Stimulated activated naive CD4-positive, alpha-beta T cell (primary cell): ENCODE results near the gene MIB1.

ENCODE experiments used
- DNase-seq, 6 experiments: peaks; one replicate each; lab custom pipeline; 2025; lab: John Stamatoyannopoulos, UW

Gene MIB1

GRCh38 chr18:21815101-21815500 lies 74.5 kb downstream of the MIB1 start:
- DNase-seq, result no peak

DNA sequence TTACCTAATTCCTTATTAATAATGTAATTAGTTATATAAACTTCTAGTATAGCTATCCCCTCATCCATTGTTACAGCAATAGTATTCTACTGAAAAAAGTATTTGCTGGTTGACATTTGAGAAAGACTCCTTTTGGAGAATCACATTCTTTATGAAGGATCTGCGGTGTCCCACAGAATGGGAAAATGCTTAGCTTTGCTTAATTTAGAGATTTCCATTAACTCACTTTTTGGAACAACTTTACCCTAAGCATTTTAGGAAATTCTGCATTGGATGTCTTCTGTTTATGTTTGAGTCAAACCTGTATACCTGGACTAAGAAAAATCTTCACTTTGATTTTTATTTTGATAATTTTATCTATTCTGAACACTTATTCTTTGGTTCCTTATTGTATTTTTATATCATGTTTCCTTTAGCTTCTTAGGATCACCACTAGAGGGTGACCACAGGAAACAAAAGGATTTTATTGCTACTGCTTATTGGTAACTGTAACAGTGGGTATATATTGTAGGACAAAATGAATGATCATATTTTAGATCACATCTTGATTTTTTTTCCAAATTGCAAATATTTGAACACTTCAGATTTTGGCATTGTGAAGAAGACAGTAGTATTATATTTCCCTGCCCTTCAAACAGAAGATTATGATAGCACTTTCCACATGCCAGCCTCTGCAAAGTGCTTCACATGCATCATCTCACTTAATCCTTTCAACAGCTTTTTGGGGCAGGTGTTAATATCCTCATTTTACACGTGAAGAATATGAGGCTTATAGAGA lies 79.6 kb downstream of the MIB1 start:
- DNase-seq, result no peak

DNA sequence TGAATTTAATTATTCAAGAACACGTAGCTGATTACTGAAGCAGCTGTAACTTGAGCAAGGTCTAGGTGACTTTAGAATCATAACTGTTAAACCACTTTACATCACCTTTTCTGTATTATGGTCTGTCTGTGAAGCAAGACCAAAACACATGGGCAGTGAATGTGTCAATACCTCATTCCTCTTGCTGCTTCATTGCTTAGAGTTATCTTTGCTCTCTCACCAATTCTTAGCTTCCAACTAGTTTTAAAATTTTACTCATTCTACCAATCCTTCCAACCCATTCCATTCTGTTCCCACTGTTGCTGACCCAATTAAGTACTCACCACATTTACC lies 80.2 kb downstream of the MIB1 start:
- DNase-seq, result no peak

DNA sequence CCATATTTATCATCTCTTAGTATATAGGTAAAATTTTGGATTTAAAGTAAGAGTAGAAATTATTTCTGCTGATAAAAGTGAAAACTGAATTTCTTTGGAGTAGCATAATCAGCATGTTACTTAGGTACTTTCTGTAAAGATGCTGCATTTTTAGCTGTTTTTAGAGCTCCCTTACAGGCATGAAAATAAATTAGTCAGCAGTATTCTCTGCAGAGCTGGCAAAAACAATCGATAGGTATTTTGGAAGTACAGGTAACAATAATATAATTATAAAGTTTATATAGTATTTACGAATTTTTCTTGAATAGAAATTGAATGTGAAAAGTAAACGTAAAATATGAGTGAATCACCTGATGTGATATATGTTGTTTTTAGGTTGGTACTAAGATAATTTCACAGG lies 83.3 kb downstream of the MIB1 start:
- no peak for DNase-seq

DNA sequence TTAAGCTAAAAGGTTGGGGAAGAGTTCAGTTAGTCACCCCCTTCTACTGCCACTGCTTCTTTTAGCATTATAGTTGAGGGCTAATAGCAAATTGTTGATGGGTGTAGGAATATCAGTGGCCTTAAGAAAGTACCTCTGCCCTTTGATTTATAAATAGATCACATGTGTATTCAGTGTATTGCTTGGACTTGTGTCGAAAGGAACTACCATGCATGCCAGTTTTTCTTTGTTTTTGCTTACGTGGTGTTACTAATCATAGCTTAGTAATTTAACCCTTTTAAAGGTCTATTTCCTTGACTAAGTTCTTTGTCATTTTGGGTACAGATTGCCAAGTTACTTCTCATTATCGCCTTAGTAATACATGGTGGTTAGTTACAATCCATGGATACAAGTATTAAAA lies 85.6 kb downstream of the MIB1 start:
- DNase-seq, result no peak

DNA sequence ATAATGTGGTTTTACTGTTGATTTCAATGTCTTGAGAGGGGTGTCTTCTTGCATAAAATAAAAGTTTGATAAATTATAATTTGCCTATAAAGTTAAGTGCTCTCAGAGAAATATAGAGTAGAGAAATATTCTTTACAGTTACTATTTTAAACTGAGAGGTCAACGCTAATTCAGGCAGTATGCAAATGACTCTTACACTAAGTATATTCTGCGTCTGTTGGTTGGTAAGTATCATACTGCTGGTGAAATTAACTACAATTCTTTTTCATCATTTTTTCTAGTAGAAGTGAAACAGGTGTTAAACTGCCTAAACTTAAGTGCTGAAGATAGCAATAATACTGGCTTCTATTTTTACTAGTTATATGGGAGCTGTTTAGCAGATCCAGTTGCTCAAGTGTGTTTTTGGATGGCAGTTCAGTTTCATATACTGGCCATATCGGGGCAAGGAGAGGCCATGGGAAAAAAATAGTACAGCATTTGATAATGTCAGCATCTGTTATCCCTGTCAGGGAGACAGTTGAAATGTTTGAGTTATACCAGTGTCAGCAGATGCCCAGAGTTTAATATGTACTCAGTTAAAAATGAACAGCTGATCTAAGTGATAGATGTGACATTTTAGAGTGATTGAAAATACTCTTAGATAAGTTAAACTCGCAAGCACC lies 86.2 kb downstream of the MIB1 start:
- no peak for DNase-seq

GRCh38 chr18:21830532-21830931 lies 89.9 kb downstream of the MIB1 start:
- DNase-seq, result no peak

GRCh38 chr18:21831413-21831831 lies 90.8 kb downstream of the MIB1 start:
- DNase-seq, result no peak

- no peak for DNase-seq
Measured at GRCh38 chr18:21833604-21834298, 93.2 kb downstream of the MIB1 start.

GRCh38 chr18:21834299-21834660 lies 93.7 kb downstream of the MIB1 start:
- no peak for DNase-seq

DNA sequence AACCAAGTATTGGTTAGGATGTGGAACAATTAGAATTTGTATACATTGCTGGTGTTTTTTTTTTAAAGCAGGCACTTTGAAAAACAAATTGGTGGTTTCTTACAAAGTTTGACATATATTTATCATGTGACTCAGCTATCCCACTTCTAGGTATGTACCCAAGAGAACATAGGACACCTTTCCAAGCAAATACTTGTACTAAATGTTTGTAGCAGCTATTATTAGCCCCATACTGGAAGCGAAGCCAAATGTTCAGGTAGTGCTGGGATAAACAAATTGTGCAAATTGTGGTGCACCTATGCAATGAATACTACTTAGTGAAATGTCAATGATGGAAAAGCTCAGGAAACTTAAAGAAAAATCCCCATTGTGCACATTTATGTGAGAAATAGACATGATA lies 101.0 kb downstream of the MIB1 start:
- no peak for DNase-seq

GRCh38 chr18:21843341-21843740 lies 102.7 kb downstream of the MIB1 start:
- no peak for DNase-seq

DNA sequence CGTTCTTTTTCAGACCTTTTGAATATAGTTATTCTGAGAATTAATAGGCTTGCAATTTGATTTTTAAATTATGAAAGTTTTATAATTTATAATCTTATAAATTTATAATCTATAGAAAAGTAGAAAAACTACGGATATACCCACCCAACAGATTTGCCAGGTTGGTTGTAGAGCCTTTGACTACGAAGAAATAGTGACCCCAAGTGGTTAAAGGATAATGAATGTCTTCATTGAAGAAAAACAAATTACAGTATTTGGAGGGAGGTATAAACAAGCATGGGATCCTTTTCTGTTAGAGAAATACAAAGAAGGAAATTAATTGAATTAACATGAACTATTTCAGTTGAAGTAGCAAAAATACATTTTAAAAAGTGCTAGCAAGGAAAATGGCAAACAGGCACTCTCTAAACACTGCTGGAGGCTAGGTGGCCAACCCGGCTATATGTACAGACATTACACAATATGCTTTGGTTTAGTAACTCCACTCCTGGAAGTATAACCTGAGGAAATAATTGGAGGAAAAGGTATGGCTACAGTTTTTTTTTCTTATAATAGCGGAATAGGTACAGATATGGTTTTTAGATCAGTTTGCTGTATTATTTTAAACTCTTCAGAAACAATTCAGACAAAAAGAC lies 110.9 kb downstream of the MIB1 start:
- DNase-seq, result no peak

DNA sequence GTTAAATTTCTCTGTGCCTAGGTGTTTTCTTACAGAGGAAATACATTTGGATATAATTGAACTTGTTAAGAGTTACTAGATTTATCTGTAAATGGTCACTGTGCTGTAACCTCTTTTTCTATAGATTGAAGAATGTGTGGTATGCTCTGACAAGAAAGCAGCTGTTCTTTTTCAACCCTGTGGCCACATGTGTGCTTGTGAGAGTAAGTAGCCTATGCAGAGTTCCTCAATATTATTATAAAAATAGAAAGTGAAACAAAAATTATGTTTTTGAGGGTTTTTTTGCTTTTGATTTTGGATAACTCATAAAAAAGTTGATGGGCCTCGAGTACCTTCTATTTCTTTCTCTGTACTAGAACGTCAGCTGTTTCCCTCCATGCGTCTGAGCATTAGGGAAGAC lies 112.4 kb downstream of the MIB1 start:
- DNase-seq, result no peak

GRCh38 chr18:21853775-21854552 lies 113.4 kb downstream of the MIB1 start:
- DNase-seq, result no peak

DNA sequence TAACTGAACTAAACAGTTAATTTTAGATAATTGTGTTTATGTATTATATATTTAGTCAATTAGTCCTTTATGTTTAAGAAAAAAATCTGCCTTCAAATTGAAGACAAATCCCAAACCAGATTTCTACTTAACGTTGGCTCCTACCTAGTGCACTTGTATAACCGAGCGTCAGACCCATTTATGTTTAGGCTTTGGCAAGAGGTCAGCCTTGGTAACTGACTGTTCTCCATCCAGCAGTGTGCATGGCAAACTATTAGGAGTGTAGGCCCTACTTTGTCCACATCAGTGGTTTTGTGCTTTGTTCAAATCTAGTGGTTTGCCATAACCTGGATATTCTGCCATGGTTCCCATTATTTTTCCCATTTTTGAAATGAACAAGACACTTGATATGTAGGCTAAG lies 114.8 kb downstream of the MIB1 start:
- DNase-seq, result no peak

DNA sequence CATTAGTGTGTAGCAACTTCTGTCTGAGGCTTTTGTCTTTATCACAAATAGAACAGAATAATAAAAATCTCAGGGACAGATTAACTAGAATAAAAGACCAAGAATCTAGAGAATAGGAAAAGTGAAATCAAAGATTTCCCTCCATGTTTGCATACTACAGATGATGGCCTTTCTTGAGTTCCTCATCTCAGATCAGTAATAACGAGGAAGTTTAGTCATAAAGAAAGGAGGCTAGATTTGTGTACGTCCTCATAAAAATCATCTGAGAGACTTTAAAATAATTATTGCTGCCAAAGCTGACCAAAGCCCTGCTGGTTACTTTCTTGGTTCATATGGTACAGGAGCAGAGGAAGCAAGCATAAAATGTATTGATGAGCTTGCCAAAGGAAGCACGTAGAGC lies 117.3 kb downstream of the MIB1 start:
- DNase-seq, result no peak

DNA sequence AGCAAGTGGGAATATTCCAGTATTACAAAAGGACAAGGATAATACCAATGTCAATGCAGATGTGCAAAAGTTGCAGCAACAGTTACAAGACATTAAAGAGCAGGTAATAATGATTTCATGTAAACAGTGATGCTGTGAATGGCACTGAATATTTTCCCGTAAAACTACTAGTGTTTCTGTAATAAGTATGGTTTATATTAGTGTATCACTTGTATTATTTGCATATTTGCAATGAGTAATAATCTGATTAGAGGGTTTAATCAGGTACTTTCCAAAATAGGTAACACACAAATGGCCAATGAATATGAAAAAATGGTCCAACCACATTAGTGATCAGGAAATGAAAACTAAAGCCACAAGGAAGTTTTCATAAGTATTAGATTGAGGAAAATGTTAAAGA lies 118.0 kb downstream of the MIB1 start:
- DNase-seq, result no peak

- no peak for DNase-seq
Measured at GRCh38 chr18:21864386-21864785, 123.8 kb downstream of the MIB1 start.

- DNase-seq, result no peak
Measured at GRCh38 chr18:21865043-21865442, 124.5 kb downstream of the MIB1 start.

DNA sequence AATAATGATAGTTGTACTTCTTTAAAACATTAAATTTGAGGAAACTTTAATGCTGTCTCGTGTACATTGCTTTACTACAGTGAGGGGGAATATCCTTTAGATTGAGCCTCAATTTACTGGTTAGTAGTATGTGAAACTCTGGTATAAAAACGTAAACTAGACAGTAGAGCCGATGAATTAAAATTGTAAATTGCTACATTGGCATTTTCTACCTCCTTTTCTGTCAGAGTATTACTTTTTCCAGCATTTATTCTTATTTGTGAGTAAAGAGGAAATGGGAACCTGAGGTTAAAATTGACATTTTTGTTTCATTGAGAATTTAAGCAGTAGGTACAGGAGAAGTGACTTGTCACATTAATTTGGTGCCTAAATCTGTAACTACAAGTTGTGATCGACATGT lies 128.2 kb downstream of the MIB1 start:
- DNase-seq, result no peak

DNA sequence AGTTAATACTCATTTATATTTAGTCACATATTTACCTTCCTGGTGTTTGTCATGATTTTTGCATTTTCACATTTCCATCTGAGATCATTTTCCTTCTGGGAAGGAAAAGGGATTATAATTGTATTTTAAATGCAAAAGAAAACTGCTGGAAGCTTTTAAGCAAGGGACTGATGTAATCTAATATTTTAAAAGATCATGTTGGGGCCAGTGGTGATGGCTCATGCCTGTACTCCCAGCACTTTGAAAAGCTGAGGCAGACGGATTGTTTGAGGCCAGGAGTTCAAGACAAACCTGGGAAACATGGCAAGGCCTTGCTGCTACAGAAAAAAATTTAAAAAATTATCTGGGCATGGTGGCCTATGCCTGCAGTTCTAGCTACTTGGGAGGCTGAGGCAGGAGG lies 149.0 kb downstream of the MIB1 start:
- no peak for DNase-seq
